GM15510 (cell line): Measurements from ENCODE around the gene GTF2F2.

Experiments
- POLR2A ChIP-seq: IDR thresholded peaks from 3 replicates; pipeline ENCODE4 v1.6.1; 2011; ENCODE audit warnings: borderline replicate concordance; ENCODE audit not compliant: insufficient read length; ENCODE audit errors: extremely low read depth

The GTF2F2 gene

DNA sequence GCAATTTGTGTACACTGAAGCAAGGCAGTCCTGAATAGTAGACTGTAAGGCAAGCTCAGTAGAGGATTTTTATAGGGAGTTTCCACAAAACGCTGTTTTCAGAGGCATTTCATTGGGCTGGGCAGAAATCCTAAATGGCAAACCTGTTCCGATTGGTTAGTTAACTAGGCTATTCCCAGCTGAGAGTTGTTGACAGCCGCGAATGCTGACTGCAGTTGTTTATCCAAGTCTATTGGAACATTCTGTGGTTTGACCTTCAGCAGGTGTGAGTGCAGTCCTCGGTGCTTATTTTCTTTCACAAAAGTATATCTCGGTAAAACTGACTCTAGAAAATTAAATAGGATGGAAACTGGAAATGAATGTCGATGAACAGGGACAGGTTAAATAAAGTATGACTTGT is 175.2 kb downstream of the GTF2F2 start:
- TF ChIP-seq POLR2A = no peak

GRCh38 chr13:45296259-45296658 is 175.9 kb downstream of the GTF2F2 start:
- TF ChIP-seq POLR2A = no peak

DNA sequence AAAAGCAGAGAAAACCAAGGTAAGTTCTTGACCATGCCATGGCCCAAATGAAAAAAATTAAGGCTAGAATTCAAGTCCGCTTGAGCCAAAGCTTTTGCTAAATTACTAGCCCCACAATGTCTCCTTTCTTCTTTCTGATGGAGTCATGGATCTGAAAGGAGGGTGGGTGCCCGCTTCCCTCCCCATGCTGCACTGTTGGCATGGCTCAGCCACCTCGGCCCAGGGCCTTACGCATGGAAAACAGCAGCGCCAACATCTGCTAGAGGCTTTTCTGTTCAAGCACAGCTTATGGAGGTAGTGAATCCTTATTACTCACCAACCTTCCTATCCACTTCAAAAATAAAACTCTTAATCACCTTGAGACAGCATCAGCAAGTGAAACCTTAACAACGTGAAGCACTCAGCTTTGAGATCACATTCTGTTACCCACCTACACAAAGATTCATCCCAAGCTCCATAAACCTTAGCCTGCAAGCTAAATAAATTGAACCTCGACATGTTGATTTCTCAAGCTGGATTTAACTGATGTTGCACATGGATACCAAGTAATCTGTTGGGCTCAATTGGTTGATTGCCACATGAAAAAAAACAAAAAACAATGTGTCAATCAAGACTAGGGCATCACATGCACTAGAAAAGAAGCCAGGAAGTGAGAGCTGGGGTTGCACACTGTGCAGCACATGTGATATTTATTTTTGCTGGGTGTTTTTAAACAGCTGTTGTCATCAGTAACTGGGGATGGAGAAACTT is 177.3 kb downstream of the GTF2F2 start:
- no peak for TF ChIP-seq POLR2A

GRCh38 chr13:45298206-45298505 is 177.8 kb downstream of the GTF2F2 start:
- TF ChIP-seq POLR2A = no peak

DNA sequence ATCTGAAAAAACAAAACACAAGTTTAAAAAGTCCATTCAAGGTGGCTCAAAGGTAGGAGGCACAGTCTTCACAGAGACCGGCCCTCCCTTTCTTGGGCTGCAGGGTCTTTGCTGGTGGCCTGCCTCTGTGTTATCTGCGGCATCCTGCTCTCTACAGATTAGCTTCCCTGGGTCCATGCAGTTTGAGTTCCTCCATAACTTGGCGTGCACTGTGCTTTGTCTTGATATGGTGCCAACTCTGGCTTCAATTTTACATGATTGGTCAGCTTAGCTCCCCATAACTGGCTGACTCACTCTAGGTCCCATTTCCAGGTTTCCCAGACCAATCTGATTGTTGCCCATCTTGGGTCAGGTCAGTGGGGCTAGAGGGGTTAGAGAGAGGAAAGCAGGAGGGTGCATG is 178.9 kb downstream of the GTF2F2 start:
- TF ChIP-seq POLR2A = no peak

- TF ChIP-seq POLR2A = no peak
These were observed 180.1 kb downstream of the GTF2F2 start for GRCh38 chr13:45300190-45300985.

DNA sequence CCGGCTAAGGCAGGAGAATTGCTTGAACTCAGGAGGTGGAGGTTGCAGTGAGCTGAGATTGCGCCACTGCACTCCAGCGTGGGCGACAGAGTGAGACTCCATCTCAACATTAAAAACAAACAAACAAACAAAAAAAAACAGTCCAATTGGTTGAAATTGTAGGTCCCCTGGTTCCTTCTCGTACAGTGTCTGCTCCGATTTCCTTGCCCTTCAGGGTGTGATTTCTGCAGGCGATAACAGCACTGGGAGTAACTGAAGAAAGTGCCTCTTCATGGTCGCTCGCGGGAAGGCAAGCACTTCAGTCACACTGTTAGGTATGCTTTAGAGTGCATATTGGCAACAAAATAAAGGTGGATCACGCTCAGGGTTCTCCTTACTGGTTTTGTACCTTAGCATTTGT is 181.0 kb downstream of the GTF2F2 start:
- no peak for TF ChIP-seq POLR2A

DNA sequence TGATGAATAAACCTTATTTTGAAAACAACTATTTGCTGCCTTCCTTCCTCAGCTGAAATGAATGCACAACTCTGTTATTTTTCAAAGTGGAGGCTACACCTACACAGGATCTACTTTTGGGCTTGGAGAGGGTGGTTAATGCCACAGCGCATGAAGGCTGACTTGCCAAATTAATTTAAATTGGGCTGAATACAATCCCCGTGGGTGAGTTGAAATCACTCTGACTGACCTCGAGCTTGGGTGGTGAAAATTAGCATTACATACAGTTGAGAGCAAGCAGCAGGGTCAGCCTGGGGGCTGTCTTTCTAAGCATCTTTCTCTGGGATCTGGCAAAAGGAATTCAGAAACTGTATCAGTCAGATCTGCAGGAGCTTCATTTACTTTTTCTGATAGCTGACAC is 182.2 kb downstream of the GTF2F2 start:
- no peak for TF ChIP-seq POLR2A

DNA sequence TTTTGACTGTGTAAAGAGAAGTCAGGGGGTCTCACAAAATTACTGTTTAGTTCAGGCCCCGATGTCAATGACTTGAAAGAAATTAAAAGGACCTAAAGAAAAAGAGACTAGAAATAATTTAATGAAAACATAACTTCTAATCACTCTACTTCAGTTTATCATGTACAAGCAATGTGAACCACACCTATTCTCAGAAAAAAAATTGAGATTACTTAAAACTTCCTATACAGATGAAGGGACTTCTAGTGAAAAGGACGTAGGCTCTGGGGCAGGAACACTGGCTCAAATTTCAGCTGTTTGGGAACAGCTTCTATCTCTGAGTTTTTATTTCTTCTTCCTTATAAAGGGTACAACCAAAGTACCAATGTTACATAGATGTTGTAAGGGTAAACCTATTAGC is 182.7 kb downstream of the GTF2F2 start:
- TF ChIP-seq POLR2A = no peak

GRCh38 chr13:45303866-45304265 is 183.6 kb downstream of the GTF2F2 start:
- TF ChIP-seq POLR2A = no peak

DNA sequence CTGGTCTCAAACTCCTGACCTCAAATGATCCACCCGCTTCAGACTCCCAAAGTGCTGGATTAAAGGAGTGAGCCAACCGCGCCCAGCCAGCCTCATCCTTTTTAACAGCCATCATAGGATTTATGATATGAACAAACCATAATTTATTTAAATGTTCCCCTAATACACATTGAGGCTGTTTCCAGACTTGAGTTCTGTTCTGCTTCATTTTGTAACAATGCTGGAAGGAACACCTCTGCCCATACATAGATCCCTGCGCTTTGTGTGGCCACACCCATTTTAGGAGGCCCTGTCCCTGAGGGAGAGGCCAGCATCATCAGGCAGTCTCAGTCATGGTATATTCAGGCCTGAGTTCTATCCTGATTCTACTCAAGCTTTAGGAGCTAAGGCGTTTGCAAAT is 184.8 kb downstream of the GTF2F2 start:
- TF ChIP-seq POLR2A = no peak

- TF ChIP-seq POLR2A = no peak
These were observed 186.7 kb downstream of the GTF2F2 start for GRCh38 chr13:45306966-45307365.

GRCh38 chr13:45310341-45311131 is 190.2 kb downstream of the GTF2F2 start:
- TF ChIP-seq POLR2A = no peak

DNA sequence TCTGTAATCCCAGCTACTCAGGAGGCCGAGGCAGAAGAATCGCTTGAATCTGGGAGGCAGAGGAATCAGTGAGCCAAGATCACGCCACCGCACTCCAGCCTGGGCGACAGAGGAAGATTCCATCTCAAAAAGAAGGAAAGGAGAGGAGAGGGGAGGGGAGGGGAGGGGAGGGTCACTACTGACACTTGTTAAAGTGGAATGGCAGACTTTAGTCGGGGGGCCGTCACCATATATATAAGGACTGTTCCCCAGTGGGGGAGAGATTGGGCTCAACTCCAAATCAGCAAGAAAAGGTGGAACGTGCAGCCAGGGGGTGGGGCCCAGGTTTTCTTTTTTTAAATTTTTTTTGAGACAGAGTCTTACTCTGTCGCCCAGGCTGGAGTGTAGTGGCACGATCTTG is 194.5 kb downstream of the GTF2F2 start:
- no peak for TF ChIP-seq POLR2A

- TF ChIP-seq POLR2A = no peak
These were observed 195.3 kb downstream of the GTF2F2 start for GRCh38 chr13:45315520-45316167.
